Epithelial cell of esophagus (primary cell): ENCODE results near the gene DDRGK1.

Source experiments
- DNase-seq: peaks from one replicate; pipeline ENCODE4 v3.0.0; 2010; ENCODE audit warnings: low read depth
- H3K4me3 ChIP-seq: 2 replicates; pipeline ENCODE4 v1.5.1; 2011; ENCODE audit warnings: mild to moderate bottlenecking, low read length, control low read depth
- CTCF ChIP-seq: IDR thresholded peaks from 2 replicates; pipeline ENCODE4 v1.5.1; 2011; ENCODE audit warnings: low read depth, mild to moderate bottlenecking, low read length, control low read depth, inconsistent platforms; ENCODE audit not compliant: insufficient read depth; ENCODE audit errors: missing control alignments

DDRGK1 gene

GRCh38 chr20:3233991-3234498, 29.6 kb upstream of the DDRGK1 start:
- TF ChIP-seq CTCF: no peak
- DNase-seq: no peak
- H3K4me3 ChIP-seq: no peak overlapping the region

- H3K4me3 ChIP-seq: no peak overlapping the region
- no peak for TF ChIP-seq CTCF
- DNase-seq: no peak
These were observed 28.9 kb upstream of the DDRGK1 start for GRCh38 chr20:3233131-3233990.

GRCh38 chr20:3231889-3232588, 27.6 kb upstream of the DDRGK1 start:
- no peak overlapping the region for H3K4me3 ChIP-seq
- TF ChIP-seq CTCF: no peak
- no peak for DNase-seq

- no peak for TF ChIP-seq CTCF
- no peak for DNase-seq
- H3K4me3 ChIP-seq: no peak overlapping the region
These were observed 26.6 kb upstream of the DDRGK1 start for GRCh38 chr20:3231116-3231515.

GRCh38 chr20:3229798-3230197, 25.3 kb upstream of the DDRGK1 start:
- no peak overlapping the region for H3K4me3 ChIP-seq
- TF ChIP-seq CTCF: no peak
- DNase-seq: no peak

- H3K4me3 ChIP-seq: no peak overlapping the region
- no peak for DNase-seq
- TF ChIP-seq CTCF: no peak
These were observed 24.7 kb upstream of the DDRGK1 start for GRCh38 chr20:3229158-3229557.

- H3K4me3 ChIP-seq: no peak overlapping the region
- no peak for DNase-seq
- TF ChIP-seq CTCF: no peak
These were observed 24.2 kb upstream of the DDRGK1 start for GRCh38 chr20:3228750-3229032.
